AG09319 (cell line): Measurements from ENCODE around the gene HOMER1.

Experiments
- DNase-seq: peaks from one replicate; pipeline ENCODE4 v3.0.0-alpha.2; 2010; ENCODE audit warnings: low read depth; ENCODE audit errors: extremely low read depth
- CTCF ChIP-seq: IDR thresholded peaks from 2 replicates; pipeline ENCODE4 v1.5.1; 2011; ENCODE audit warnings: low read depth, mild to moderate bottlenecking, inconsistent platforms, low read length, moderate library complexity

Gene HOMER1

GRCh38 chr5:79357398-79357797 lies 156.5 kb downstream of the HOMER1 start:
- no peak for TF ChIP-seq CTCF
- no peak for DNase-seq

GRCh38 chr5:79349881-79350280 lies 164.1 kb downstream of the HOMER1 start:
- no peak for TF ChIP-seq CTCF
- DNase-seq, result no peak

GRCh38 chr5:79349047-79349446 lies 164.9 kb downstream of the HOMER1 start:
- DNase-seq, result no peak
- no peak for TF ChIP-seq CTCF

GRCh38 chr5:79346420-79346824 lies 167.5 kb downstream of the HOMER1 start:
- DNase-seq, result no peak
- TF ChIP-seq CTCF, result no peak

GRCh38 chr5:79333852-79334557 lies 179.9 kb downstream of the HOMER1 start:
- TF ChIP-seq CTCF, result no peak
- no peak for DNase-seq

GRCh38 chr5:79330071-79330470 lies 183.9 kb downstream of the HOMER1 start:
- DNase-seq, result no peak
- TF ChIP-seq CTCF, result no peak

- TF ChIP-seq CTCF, result no peak
- DNase-seq, result no peak
These were observed 184.5 kb downstream of the HOMER1 start for GRCh38 chr5:79329453-79329852.
